Kidney glomerular epithelial cell (primary cell): ENCODE data around the gene FAM98C.
"Not testable (repeated sequence)": the region's sequence is repeated elsewhere in the genome, so short reads cannot be mapped to it uniquely, and the experiment has no call there.

Experiments
- DNase-seq: peaks from one replicate; lab custom pipeline; 2025; lab: John Stamatoyannopoulos, UW

Gene FAM98C

GRCh38 chr19:38399081-38399480 is 3.8 kb upstream of the FAM98C start:
- no peak for DNase-seq

GRCh38 chr19:38399537-38399936 is 3.4 kb upstream of the FAM98C start:
- DNase-seq = no peak

- DNase-seq = no peak
Observed at GRCh38 chr19:38400361-38400760, 2.5 kb upstream of the FAM98C start.

GRCh38 chr19:38401148-38401547 is 1.7 kb upstream of the FAM98C start:
- peak; percentile 14 for DNase-seq

GRCh38 chr19:38402623-38402966 is 298 bp upstream of the FAM98C start:
- DNase-seq = no peak

- DNase-seq = no peak
Observed at GRCh38 chr19:38404858-38405257, 2.0 kb downstream of the FAM98C start.

- DNase-seq = no peak
Observed at GRCh38 chr19:38405276-38405675, 2.4 kb downstream of the FAM98C start.

- DNase-seq = no peak
Observed at GRCh38 chr19:38409631-38410133, 6.8 kb downstream of the FAM98C start.

GRCh38 chr19:38410407-38410806 is 7.5 kb downstream of the FAM98C start:
- DNase-seq = not testable (repeated sequence)

- DNase-seq = no peak
Observed at GRCh38 chr19:38411041-38411712, 8.3 kb downstream of the FAM98C start.

- not testable (repeated sequence) for DNase-seq
Observed at GRCh38 chr19:38411898-38412297, 9.0 kb downstream of the FAM98C start.

- no peak for DNase-seq
Observed at GRCh38 chr19:38412491-38412890, 9.6 kb downstream of the FAM98C start.

GRCh38 chr19:38412961-38413360 is 10.1 kb downstream of the FAM98C start:
- DNase-seq = no peak

- no peak for DNase-seq
Observed at GRCh38 chr19:38413416-38413815, 10.5 kb downstream of the FAM98C start.

GRCh38 chr19:38417146-38417543 is 14.3 kb downstream of the FAM98C start:
- DNase-seq = no peak

- no peak for DNase-seq
Observed at GRCh38 chr19:38417544-38418506, 14.9 kb downstream of the FAM98C start.

- no peak for DNase-seq
Observed at GRCh38 chr19:38420935-38421334, 18.0 kb downstream of the FAM98C start.

- no peak for DNase-seq
Observed at GRCh38 chr19:38421856-38422255, 19.0 kb downstream of the FAM98C start.

- no peak for DNase-seq
Observed at GRCh38 chr19:38422438-38422837, 19.5 kb downstream of the FAM98C start.

GRCh38 chr19:38424272-38424671 is 21.4 kb downstream of the FAM98C start:
- no peak for DNase-seq

GRCh38 chr19:38425222-38425809 is 22.4 kb downstream of the FAM98C start:
- DNase-seq = no peak

- DNase-seq = no peak
Observed at GRCh38 chr19:38425810-38426466, 23.0 kb downstream of the FAM98C start, which contains the start of gene RASGRP4. TSS of gene RASGRP4 (minus strand) at chr19:38426219. CDS start at chr19:38426091, 128 bp downstream.
